IMR-90 (cell line): ENCODE data around the gene KLHDC3. TPM values are rescaled to one million over a fixed set of nuclear protein-coding genes. Genes with fewer than 3 reads are reported as not detected.
A peak's percentile ranks its signal among the peaks of the same experiment; 100 is the strongest.

Experiments used
- ATAC-seq: fragments of 200-7000 bp; cut with Tn5 transposase; 2 replicates; pipeline ENCODE4 v1.9.1; 2020; ENCODE audit warnings: low read depth, mild to moderate bottlenecking, moderate library complexity
- BruUV-seq: library from RNA; stranded (reverse); fragments of 400-500 nt; replicated peaks from 2 replicates; lab custom pipeline; 2021; lab: Mats Ljungman, UMichigan
- CTCF ChIA-PET: fragments of 300-600 bp; formaldehyde crosslinking; extraction: SDS; loops from one replicate; lab custom pipeline; 2021; ENCODE audit warnings: antibody characterized with exemption; lab: Yijun Ruan, JAX
- POLR2A ChIA-PET: fragments of 300-600 bp; sonication (Branson Sonifier 250); formaldehyde crosslinking; loops from one replicate; lab custom pipeline; 2022; ENCODE audit warnings: antibody characterized with exemption; ENCODE audit not compliant: unreplicated experiment; lab: Charles Lee
- DNase-seq: peaks from one replicate; pipeline ENCODE4 v3.0.0; 2013
- H2AFZ ChIP-seq: replicated peaks from 2 replicates; pipeline ENCODE3; 2013; ENCODE audit warnings: low read length, mild to moderate bottlenecking; ENCODE audit not compliant: poor library complexity
- H2AK5ac ChIP-seq: 2 replicates; pipeline ENCODE4 v1.6.1; 2013; ENCODE audit warnings: low read depth, low read length, inconsistent platforms
- H2AK9ac ChIP-seq: replicated peaks from 2 replicates; pipeline ENCODE3; 2013; ENCODE audit warnings: mild to moderate bottlenecking, low read depth, low read length, moderate library complexity; ENCODE audit not compliant: poor library complexity
- H2BK120ac ChIP-seq: 2 replicates; pipeline ENCODE4 v1.6.1; 2013; ENCODE audit warnings: low read depth, low read length, inconsistent platforms
- H2BK15ac ChIP-seq: 3 replicates; pipeline ENCODE4 v1.6.1; 2013; ENCODE audit warnings: low read depth, low read length, inconsistent platforms
- H2BK20ac ChIP-seq: 2 replicates; pipeline ENCODE4 v1.6.1; 2013; ENCODE audit warnings: low read depth, mild to moderate bottlenecking, inconsistent platforms, low read length, moderate library complexity
- H2BK5ac ChIP-seq: 2 replicates; pipeline ENCODE4 v1.6.1; 2013; ENCODE audit warnings: mild to moderate bottlenecking, low read depth, low read length, inconsistent platforms; ENCODE audit not compliant: poor library complexity, severe bottlenecking
- H3K14ac ChIP-seq: replicated peaks from 2 replicates; pipeline ENCODE4 v1.6.1; 2013; ENCODE audit warnings: low read depth, low read length, inconsistent platforms
- H3K18ac ChIP-seq: 2 replicates; pipeline ENCODE4 v1.6.1; 2013; ENCODE audit warnings: low read depth, low read length, control low read depth
- H3K23ac ChIP-seq: 2 replicates; pipeline ENCODE4 v1.6.1; 2013; ENCODE audit warnings: low read depth, low read length, inconsistent platforms
- H3K27ac ChIP-seq: 2 replicates; pipeline ENCODE4 v1.5.1; 2013; ENCODE audit warnings: mild to moderate bottlenecking, control low read depth, low read length; ENCODE audit not compliant: insufficient read depth
- H3K27me3 ChIP-seq: 2 replicates; pipeline ENCODE4 v1.6.1; 2013; ENCODE audit warnings: low read length; ENCODE audit not compliant: control insufficient read depth, insufficient read depth
- H3K36me3 ChIP-seq: 2 replicates; pipeline ENCODE4 v1.6.1; 2013; ENCODE audit warnings: low read length, mixed read lengths; ENCODE audit not compliant: control insufficient read depth, insufficient read depth
- H3K4ac ChIP-seq: 2 replicates; pipeline ENCODE4 v1.6.1; 2013; ENCODE audit warnings: low read depth, low read length, inconsistent platforms
- H3K4me1 ChIP-seq: 2 replicates; pipeline ENCODE4 v1.6.1; 2013; ENCODE audit warnings: low read length, mixed read lengths; ENCODE audit not compliant: control insufficient read depth, insufficient read depth
- H3K4me2 ChIP-seq: 2 replicates; pipeline ENCODE4 v1.6.1; 2013; ENCODE audit warnings: low read depth, mild to moderate bottlenecking, control low read depth, low read length, moderate library complexity
- H3K4me3 ChIP-seq: 2 replicates; pipeline ENCODE4 v1.5.1; 2013; ENCODE audit warnings: low read depth, mild to moderate bottlenecking, control low read depth, low read length, moderate library complexity; ENCODE audit not compliant: insufficient read depth
- H3K56ac ChIP-seq: 2 replicates; pipeline ENCODE4 v1.6.1; 2013; ENCODE audit warnings: low read length, inconsistent platforms; ENCODE audit not compliant: insufficient read depth; ENCODE audit errors: extremely low read depth
- H3K79me1 ChIP-seq, 2 experiments: 2 replicates each; pipeline ENCODE4 v1.6.1; 2013; ENCODE audit warnings: low read length in 2 of 2, inconsistent platforms in 1 of 2, low read depth in 1 of 2
- H3K9ac ChIP-seq: 2 replicates; pipeline ENCODE4 v1.6.1; 2013; ENCODE audit warnings: low read depth, low read length, control low read depth
- H3K9me1 ChIP-seq: 2 replicates; pipeline ENCODE4 v1.6.1; 2013; ENCODE audit warnings: low read length, inconsistent platforms; ENCODE audit not compliant: insufficient read depth
- H3K9me3 ChIP-seq: 2 replicates; pipeline ENCODE4 v1.6.1; 2013; ENCODE audit warnings: low read length; ENCODE audit not compliant: control insufficient read depth, insufficient read depth
- H4K20me1 ChIP-seq: 2 replicates; pipeline ENCODE4 v1.6.1; 2013; ENCODE audit warnings: low read length, inconsistent platforms; ENCODE audit not compliant: insufficient read depth
- H4K5ac ChIP-seq: 2 replicates; pipeline ENCODE4 v1.6.1; 2013; ENCODE audit warnings: mild to moderate bottlenecking, low read depth, low read length, control low read depth
- H4K8ac ChIP-seq, 2 experiments: 2 replicates each; pipeline ENCODE4 v1.6.1; 2013; ENCODE audit warnings: low read depth in 2 of 2, low read length in 2 of 2, control low read depth in 1 of 2, inconsistent platforms in 1 of 2
- H4K91ac ChIP-seq: 2 replicates; pipeline ENCODE4 v1.6.1; 2013; ENCODE audit warnings: low read depth, low read length, inconsistent platforms; ENCODE audit not compliant: insufficient read depth
- BHLHE40 ChIP-seq: fragments of 150-350 bp; IDR thresholded peaks from 2 replicates; pipeline ENCODE4 v1.6.1; 2016; ENCODE audit warnings: mild to moderate bottlenecking, low read depth, low read length
- CEBPB ChIP-seq: IDR thresholded peaks from 2 replicates; pipeline ENCODE4 v1.6.1; 2012; ENCODE audit warnings: low read depth, low read length, improper control_type of control experiment
- CHD1 ChIP-seq: IDR thresholded peaks from 2 replicates; pipeline ENCODE4 v1.6.1; 2012; ENCODE audit warnings: low read depth, low read length, improper control_type of control experiment
- CTCF ChIP-seq: conservative IDR thresholded peaks from 2 replicates; pipeline ENCODE4 v1.5.1; 2012; ENCODE audit warnings: mild to moderate bottlenecking, low read depth, low read length, improper control_type of control experiment
- ELK1 ChIP-seq: fragments of 150-350 bp; IDR thresholded peaks from 2 replicates; pipeline ENCODE4 v1.6.1; 2016; ENCODE audit warnings: low read depth, mild to moderate bottlenecking, low read length, moderate library complexity, borderline replicate concordance
- MAZ ChIP-seq: IDR thresholded peaks from 2 replicates; pipeline ENCODE4 v1.6.1; 2012; ENCODE audit warnings: low read depth, mild to moderate bottlenecking, low read length, improper control_type of control experiment, moderate library complexity, borderline replicate concordance
- NFE2L2 ChIP-seq: fragments of 150-350 bp; IDR thresholded peaks from 2 replicates; pipeline ENCODE4 v1.6.1; 2016; ENCODE audit warnings: low read depth, mild to moderate bottlenecking, low read length
- RAD21 ChIP-seq: IDR thresholded peaks from 2 replicates; pipeline ENCODE4 v1.6.1; 2012; ENCODE audit warnings: low read length, improper control_type of control experiment
- RCOR1 ChIP-seq: IDR thresholded peaks from 2 replicates; pipeline ENCODE4 v1.6.1; 2012; ENCODE audit warnings: mild to moderate bottlenecking, low read length, improper control_type of control experiment; ENCODE audit not compliant: insufficient replicate concordance
- RFX5 ChIP-seq: IDR thresholded peaks from 2 replicates; pipeline ENCODE4 v1.8.0; 2012; ENCODE audit warnings: low read depth, mild to moderate bottlenecking, low read length, moderate library complexity
- SMC3 ChIP-seq: fragments of 150-350 bp; IDR thresholded peaks from 2 replicates; pipeline ENCODE4 v1.6.1; 2016; ENCODE audit warnings: low read depth, mild to moderate bottlenecking, antibody characterized with exemption, low read length, moderate library complexity
- USF2 ChIP-seq: fragments of 150-350 bp; IDR thresholded peaks from 2 replicates; pipeline ENCODE4 v1.6.1; 2017; ENCODE audit warnings: mild to moderate bottlenecking, antibody characterized with exemption, low read length, low read depth
- WGBS, 2 experiments: methylation state at CpG; one replicate each; pipeline versions ENCODE4 v1.1.5 to v1.1.7; 2013; ENCODE audit warnings: missing lambda C conversion rate in 2 of 2; ENCODE audit not compliant: insufficient read length in 1 of 2; ENCODE audit errors: extremely low coverage in 2 of 2; 5-methylcytosine and 5-hydroxymethylcytosine counted together
- dilution Hi-C: fragments of 300-500 bp; cut with HindIII; formaldehyde crosslinking; loops from one replicate; pipeline ENCODE4 v1.14.3; 2018; ENCODE audit warnings: low sequenced_read_pairs; ENCODE audit not compliant: unreplicated experiment
- in situ Hi-C: fragments of 300-500 bp; cut with MboI; formaldehyde crosslinking; loops from 3 replicates; pipeline ENCODE4 v1.14.3; 2019; ENCODE audit warnings: low sequenced_read_pairs, inconsistent platforms, mixed read lengths
- intact Hi-C: fragments of 100-400 bp; cut with micrococcal nuclease; formaldehyde crosslinking; loops from 2 replicates; pipeline ENCODE4 v1.10.0; 2022
- polyA plus RNA-seq, 3 experiments: library from polyadenylated mRNA; depleted of rRNA; stranded (reverse); fragments of >200 nt; gene quantifications; 2 replicates each; pipeline ENCODE4 v1.2.3, GENCODE V29; 2012; ENCODE audit warnings: low replicate concordance in 1 of 3
- total RNA-seq: library from RNA; depleted of rRNA; stranded (reverse); fragments of >200 nt; gene quantifications from 2 replicates; pipeline ENCODE4 v1.2.3, GENCODE V29; 2012

The KLHDC3 gene
- total and polyA plus RNA-seq, 2 of the 4 experiments (the other 2 are of a cell fraction) = 57.1 to 76.0 TPM

GRCh38 chr6:43011207-43011606, 2.8 kb upstream of the KLHDC3 start:
- Histone ChIP-seq H3K4me3 (no peak overlapping the region), H2AK5ac (no peak overlapping the region), H3K56ac (no peak overlapping the region), H4K8ac (no peak overlapping the region), H2BK5ac (no peak overlapping the region), H3K14ac (no peak overlapping the region), H3K4ac (no peak overlapping the region), H3K4me2 (no peak overlapping the region), H3K79me1 (peaks cover 5 to 48% of the 10 kb centered on the region in 2 experiments; a peak in 2 of 4 replicates), H3K9ac (no peak overlapping the region), H2BK20ac (no peak overlapping the region), H2AFZ (no peak overlapping the region), H3K18ac (no peak overlapping the region), H4K91ac (no peak overlapping the region), H3K27me3 (no peaks in the 10 kb centered on the region), H3K23ac (no peak overlapping the region), H3K9me3 (no peaks in the 10 kb centered on the region), H3K27ac (no peak overlapping the region), H4K20me1 (no peaks in the 10 kb centered on the region; the same call in 1 of the 2 replicates), H3K4me1 (peaks cover 5% of the 10 kb centered on the region), H2BK120ac (no peak overlapping the region), H2AK9ac (peak overlapping the region; percentile 37), H3K9me1 (peaks cover 3% of the 10 kb centered on the region), H3K36me3 (peaks cover 48% of the 10 kb centered on the region), H4K5ac (no peak overlapping the region), H2BK15ac (no peak overlapping the region)
- TF ChIP-seq CHD1 = no peak
- TF ChIP-seq BHLHE40 = no peak
- TF ChIP-seq RAD21 = no peak
- no peak for TF ChIP-seq SMC3
- TF ChIP-seq RCOR1 = no peak
- no peak for TF ChIP-seq USF2
- TF ChIP-seq CEBPB = no peak
- no peak for TF ChIP-seq MAZ
- TF ChIP-seq CTCF = no peak
- no peak for TF ChIP-seq NFE2L2
- no peak for TF ChIP-seq RFX5
- no peak for TF ChIP-seq ELK1
- POLR2A ChIA-PET = interaction anchor here (0.5 kb wide), 1 partner anchor 15 kb away, joined by 3 read pairs; no protein-coding TSS in a partner anchor
- 100% methylated on average over 2 of the region's 6 CpGs; no CpG with 5 or more reads in 1 of the 2 experiments for WGBS, 2 experiments
- dilution Hi-C loops (no loop called here), intact Hi-C loops (no loop called here), in situ Hi-C loops (no loop called here)
- BruUV-seq = no TSS peak
- DNase-seq (no peak), ATAC-seq (no peak)
- CTCF ChIA-PET = no interaction called here
